CD1c-positive myeloid dendritic cell (primary cell): Measurements from ENCODE around the gene DBH.

Source experiments
- DNase-seq: peaks from one replicate; pipeline ENCODE4 v3.0.0-alpha.2; 2016; ENCODE audit errors: extremely low spot score

Gene DBH

DNA sequence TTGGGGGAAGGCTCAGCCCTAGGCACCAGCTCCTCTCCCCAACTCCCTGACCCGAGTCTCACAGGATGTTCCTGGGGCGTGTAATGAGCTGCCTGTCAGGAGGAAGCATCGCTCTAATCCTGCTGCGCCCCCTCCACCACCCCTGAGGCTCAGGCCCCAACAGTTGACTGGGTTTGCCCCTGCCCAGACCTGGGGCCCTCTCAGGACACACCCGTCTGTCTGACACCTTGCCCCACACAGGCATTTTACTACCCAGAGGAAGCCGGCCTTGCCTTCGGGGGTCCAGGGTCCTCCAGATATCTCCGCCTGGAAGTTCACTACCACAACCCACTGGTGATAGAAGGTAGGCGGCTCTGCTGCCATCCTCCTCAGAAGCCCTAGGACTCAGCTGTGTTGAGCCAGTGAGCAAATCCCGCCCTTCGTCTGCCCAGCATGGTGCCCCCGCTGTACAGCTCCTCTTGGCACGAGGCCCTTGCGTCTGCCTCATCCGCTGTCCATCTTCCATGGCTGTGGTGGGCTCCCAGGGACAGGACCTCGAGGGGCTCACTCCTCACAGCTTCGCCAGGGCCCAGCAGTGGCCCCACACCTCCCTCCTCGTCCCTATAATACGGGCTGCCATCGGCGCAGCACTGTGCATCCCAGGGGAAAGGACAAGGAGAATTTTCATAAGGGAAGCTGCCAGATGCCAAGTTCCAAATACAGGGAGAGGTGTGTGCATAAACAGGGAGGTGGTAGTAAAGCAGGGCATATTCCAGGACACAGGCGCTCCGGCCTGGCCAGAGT is 8.0 kb downstream of the DBH start:
- DNase-seq, result no peak

GRCh38 chr9:133645021-133645765 is 9.0 kb downstream of the DBH start:
- no peak for DNase-seq

DNA sequence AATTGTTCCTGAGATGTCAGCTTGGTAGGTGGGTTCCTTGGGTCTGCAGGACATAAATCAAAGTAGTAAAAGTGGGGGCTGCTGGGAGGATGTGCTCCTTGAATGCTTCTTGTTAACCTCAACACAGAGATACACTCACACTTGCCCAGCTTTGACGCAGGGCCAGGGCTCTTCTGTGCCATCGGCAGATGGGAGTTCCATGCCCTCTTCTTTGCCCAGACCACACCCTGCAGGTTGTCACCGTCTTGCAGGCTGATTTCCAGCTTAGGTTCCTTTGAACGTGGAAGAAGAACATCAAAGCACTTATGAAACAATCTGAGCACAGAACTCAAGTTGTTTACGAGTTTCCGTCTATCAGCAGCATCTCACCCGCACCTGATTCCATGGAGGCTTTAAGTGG is 11.0 kb downstream of the DBH start:
- DNase-seq, result no peak

GRCh38 chr9:133647765-133648469 is 11.8 kb downstream of the DBH start:
- no peak for DNase-seq

DNA sequence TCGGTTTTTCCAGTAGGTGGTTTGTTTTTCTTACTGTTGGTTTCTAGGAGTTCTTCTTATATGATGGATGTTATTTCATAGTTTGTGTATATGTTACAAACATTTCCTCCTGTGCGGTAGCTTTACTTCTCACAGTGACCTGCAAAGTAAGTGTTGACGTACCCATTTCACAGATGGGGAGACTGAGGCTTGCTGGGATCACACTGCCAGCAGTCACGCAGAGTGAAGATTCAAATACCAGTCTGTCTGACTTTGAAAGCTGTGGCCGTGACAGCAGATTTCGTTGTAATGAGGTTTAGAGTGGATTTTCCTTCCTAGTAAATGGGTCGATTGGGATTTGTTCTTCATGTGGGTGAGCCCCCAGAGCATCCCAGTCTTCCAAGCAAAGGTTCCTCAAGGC is 13.0 kb downstream of the DBH start:
- DNase-seq, result no peak

GRCh38 chr9:133650026-133650425 is 13.9 kb downstream of the DBH start:
- no peak for DNase-seq

GRCh38 chr9:133653638-133654037 is 17.5 kb downstream of the DBH start:
- DNase-seq, result no peak

- no peak for DNase-seq
These were observed 18.8 kb downstream of the DBH start for GRCh38 chr9:133654736-133655657.

GRCh38 chr9:133655701-133656100 is 19.5 kb downstream of the DBH start:
- no peak for DNase-seq

DNA sequence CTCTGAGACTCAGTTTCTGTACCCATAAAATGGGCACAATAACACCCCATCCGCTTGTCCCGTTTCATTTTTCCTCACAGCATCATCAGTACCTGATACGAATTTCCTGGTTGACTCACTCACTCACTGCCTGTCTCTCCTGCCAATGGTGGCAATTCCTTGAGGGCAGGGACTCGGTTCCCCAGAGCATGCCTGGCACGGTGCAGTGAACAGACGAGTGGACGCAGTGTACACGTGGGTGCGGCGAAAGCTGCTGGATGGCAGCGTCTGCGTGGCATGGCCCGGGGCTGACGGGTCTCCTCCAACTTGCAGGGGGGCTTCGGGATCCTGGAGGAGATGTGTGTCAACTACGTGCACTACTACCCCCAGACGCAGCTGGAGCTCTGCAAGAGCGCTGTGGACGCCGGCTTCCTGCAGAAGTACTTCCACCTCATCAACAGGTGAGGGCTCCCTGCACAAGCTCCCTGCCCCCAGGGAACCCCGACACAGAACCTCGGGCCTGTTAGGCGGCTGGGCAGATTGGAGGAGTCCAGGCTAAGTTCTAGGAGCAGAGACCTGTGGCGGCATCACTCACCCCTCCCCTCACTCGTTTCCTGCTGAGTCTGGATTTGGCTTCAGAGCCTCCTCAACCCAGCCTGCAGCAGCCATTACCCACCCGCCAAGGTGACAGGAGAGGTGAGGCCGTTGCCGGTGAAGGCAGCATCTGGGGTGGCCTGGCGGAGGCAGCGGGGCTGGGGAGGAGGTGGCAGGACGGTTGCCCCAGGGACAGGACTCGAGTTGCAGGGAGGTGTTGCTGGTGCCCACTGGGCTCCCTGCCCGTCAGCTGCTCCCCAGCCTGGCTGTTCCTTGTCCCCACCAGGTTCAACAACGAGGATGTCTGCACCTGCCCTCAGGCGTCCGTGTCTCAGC is 20.3 kb downstream of the DBH start:
- no peak for DNase-seq

- no peak for DNase-seq
These were observed 21.0 kb downstream of the DBH start for GRCh38 chr9:133657120-133657661.

DNA sequence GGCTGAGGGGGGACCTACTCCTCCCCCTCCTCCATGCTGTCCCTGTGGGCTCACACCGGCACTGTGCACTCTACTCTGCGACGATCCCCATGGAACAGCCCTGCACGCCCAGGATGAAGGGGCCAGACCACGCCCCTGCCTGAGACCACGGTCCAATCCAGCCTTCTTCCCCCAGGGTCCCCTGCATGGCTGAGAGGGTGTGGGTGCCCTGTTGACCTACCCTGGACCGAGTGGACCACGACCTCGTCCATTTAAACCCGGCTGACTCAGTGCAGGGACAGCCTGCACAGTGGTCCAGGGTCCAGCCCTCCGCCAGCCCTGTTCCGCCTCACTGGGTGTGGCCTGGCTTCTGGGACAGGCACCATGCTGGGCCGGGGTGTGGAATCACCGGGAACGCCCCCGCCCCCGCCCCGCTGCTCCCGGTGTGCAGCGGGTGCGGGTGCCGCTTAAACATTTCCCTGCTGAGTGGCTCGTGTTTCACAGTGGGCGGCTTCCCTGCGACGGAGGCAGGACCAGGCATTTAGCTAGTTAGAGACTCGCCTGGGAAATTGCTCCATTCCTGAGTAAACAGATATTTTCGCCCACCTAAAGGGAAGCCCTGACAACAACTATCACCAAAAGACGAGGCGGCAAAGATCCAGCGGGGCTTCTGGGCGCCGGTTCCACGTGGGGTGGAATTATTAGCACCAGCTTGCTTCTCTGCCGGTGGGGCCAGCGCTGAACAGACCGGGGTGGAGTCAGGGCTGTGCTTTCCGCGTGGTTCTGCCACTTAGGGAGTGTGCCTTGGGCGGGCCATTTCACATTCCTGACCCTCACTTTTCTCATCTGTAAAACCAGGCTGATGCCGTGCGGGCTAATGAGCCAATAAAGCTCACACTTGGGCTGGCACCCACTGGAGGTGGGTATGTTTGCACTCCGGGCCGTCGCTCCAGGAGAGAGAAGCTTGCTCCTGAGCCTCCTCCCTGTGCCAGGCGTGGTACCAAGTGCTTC is 22.6 kb downstream of the DBH start:
- DNase-seq, result peak; percentile 26

DNA sequence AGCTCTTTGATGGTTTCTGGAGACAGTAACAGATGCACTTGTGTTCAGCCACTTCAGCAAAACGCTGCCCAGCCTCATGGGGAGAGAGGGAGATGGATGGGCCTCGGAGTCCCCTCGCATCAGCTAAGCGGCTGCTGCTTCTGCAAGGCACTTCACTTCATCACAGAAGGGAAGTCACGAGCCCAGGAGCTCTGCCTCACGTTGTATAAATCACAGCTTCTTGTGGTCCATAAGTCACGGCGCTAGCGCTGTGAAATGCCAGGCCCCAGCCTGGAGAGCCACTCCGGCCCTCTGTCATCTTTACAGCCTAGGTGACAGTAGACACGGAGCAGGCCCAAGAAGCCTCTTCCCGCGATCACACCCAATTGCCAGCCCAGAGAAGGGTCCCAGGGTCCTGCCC is 23.4 kb downstream of the DBH start:
- DNase-seq, result no peak

GRCh38 chr9:133661846-133662540 is 25.8 kb downstream of the DBH start:
- DNase-seq, result no peak

DNA sequence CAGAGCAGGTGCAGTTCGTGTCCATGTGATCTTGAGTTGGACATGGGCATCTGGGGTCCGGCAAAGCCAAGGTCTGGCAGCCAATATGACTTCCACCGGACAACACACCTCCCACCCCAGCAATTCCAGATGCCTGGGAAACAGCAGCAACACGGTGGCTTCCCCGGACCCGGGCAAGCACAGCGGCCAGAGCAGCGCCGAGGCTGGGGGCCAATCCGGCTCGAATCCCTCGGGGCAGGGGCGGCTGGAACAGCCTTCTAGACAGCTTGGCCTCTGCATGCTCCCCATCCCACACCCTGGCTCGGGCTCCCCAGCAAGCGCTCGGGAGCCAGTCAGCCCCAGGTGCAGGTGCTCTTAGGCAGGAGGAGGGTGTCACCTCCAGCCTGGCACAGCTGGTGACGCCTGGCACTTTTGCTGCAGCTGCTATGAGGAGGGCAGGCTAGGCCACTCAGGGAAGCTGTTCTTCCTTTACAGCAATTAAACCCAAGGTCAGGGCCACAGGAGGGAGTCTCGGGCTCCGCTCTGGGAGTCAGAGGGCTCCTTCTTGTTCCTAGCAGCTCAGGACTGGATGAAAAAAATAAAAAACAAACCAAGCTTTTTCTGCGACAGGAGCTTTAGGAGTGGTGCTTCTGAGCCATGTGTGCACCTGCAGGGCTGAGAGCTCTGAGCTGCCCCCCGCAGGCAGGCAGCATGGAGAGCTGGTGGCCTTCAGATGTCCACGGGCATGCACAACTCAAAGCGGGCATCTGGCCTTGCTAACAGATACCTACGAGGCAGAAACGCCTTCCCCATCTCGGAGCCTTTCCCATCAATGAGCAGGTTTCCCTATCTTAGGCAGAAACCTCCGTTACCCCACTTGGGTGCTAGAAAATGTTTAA is 28.2 kb downstream of the DBH start:
- no peak for DNase-seq

DNA sequence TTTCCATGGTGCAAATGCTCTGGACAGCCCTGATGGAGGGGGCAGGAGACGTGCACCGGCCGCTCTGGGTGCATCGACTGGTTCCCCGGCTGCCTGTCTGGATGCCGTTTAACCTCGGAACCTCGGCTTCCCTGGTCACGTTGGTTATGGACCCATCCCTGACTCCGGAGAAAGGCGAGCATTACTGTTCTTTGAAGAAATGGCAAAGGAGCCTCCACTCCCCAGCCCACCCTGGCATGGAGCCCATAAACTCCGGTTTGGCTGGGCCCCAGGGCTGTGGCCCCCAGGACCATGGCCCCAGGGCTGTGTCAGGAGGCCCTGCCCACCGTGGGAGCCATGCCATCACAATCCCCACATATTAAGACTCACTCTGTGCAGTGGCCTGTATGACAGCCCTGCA is 28.9 kb downstream of the DBH start:
- DNase-seq, result no peak

GRCh38 chr9:133665535-133665934 is 29.4 kb downstream of the DBH start:
- DNase-seq, result no peak
